MG63 (cell line): ENCODE measurements around the gene NUCKS1. TPM values are rescaled to one million over a fixed set of nuclear protein-coding genes. Genes with fewer than 3 reads are reported as not detected.

Source experiments
- DNase-seq: peaks from one replicate; pipeline ENCODE4 v3.0.0-alpha.2; 2020
- H3K27me3 ChIP-seq: fragments of 250-450 bp; sonication (Bioruptor Pico); 2 replicates; pipeline ENCODE4 v1.5.1; 2020; ENCODE audit warnings: mild to moderate bottlenecking, moderate library complexity
- H3K36me3 ChIP-seq: fragments of 250-450 bp; sonication (Bioruptor Pico); 2 replicates; pipeline ENCODE4 v1.5.1; 2020; ENCODE audit warnings: mild to moderate bottlenecking, moderate library complexity
- H3K4me3 ChIP-seq: fragments of 250-450 bp; sonication (Bioruptor Pico); 2 replicates; pipeline ENCODE4 v1.5.1; 2020; ENCODE audit warnings: mild to moderate bottlenecking, moderate library complexity
- H3K9me3 ChIP-seq: fragments of 250-450 bp; sonication (Bioruptor Pico); 2 replicates; pipeline ENCODE4 v1.5.1; 2020; ENCODE audit warnings: mild to moderate bottlenecking, moderate library complexity
- total RNA-seq: library from RNA; depleted of rRNA; stranded (reverse); fragments of >200 nt; shearing (Covaris generic); gene quantifications from 2 replicates; pipeline ENCODE4 v1.2.3, GENCODE V29; 2014; ENCODE audit warnings: low replicate concordance

The NUCKS1 gene
- total RNA-seq, 1 experiment from 2014 or later = 228 TPM

- DNase-seq = no peak
- Histone ChIP-seq H3K27me3 (no peaks in the 10 kb centered on the region), H3K9me3 (no peaks in the 10 kb centered on the region), H3K36me3 (peaks cover 3% of the 10 kb centered on the region), H3K4me3 (peak overlapping the region; percentile 65)
Measured at GRCh38 chr1:205775717-205776056, 25.7 kb upstream of the NUCKS1 start.

DNA sequence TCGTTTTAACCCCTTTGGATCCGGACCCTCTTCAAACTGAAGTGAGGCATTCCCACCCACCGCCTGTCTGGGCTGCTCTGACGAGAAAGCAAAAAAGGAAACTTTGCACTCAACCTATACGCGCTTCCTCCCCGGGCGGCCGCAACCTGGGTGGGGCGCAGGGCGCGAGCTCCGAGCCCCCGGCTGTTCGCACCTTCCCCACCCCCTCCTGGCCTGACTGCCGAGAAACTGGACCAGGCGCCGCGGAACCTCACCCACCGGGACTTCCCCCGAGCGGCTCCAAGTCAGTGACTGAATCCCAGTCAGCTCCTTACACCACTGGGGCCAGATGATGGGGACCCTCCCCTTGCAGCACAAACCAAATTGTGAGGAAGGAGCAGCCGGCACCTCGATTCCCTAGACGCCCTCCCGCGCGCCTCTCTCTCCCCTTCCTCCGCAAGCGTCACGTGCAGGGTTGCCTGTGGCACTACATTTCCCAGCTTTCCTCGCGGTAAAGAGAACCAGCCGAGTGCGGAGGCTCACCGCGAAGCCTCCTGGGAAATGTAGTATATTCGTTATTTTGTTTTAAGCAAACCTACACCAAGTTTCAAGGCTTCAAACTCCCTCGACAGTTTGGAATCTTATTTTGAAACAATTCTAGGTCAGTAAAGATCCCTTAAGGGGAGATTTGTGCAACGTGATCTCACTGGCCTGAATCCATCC lies 25.2 kb upstream of the NUCKS1 start, which contains the start of gene RAB29:
Gene RAB29, minus strand, starts transcription at position 468 of the 702 bp plus-strand sequence. CDS start 526 bp downstream, outside the sequence.
- Histone ChIP-seq H3K4me3 (peak within 1 kb of the TSS; percentile 65), H3K27me3 (no peaks in the 10 kb centered on the region), H3K36me3 (peaks cover 8% of the 10 kb centered on the region), H3K9me3 (no peaks in the 10 kb centered on the region)
- peak; percentile 87 for DNase-seq

GRCh38 chr1:205774198-205775014 lies 24.4 kb upstream of the NUCKS1 start:
- H3K4me3 ChIP-seq = peak overlapping the region; percentile 65
- H3K9me3 ChIP-seq = no peaks in the 10 kb centered on the region
- DNase-seq = no peak
- H3K27me3 ChIP-seq = no peaks in the 10 kb centered on the region
- peaks cover 16% of the 10 kb centered on the region for H3K36me3 ChIP-seq

GRCh38 chr1:205772607-205773032 lies 22.6 kb upstream of the NUCKS1 start:
- Histone ChIP-seq H3K9me3 (no peaks in the 10 kb centered on the region), H3K27me3 (no peaks in the 10 kb centered on the region), H3K4me3 (no peak overlapping the region), H3K36me3 (peaks cover 20% of the 10 kb centered on the region)
- DNase-seq = no peak

- no peaks in the 10 kb centered on the region for H3K9me3 ChIP-seq
- DNase-seq = no peak
- no peaks in the 10 kb centered on the region for H3K27me3 ChIP-seq
- H3K4me3 ChIP-seq = no peak overlapping the region
- peaks cover 23% of the 10 kb centered on the region for H3K36me3 ChIP-seq
Measured at GRCh38 chr1:205770618-205771017, 20.6 kb upstream of the NUCKS1 start.

- no peak for DNase-seq
- H3K36me3 ChIP-seq = peaks cover 23% of the 10 kb centered on the region
Measured at GRCh38 chr1:205769641-205770365, 19.8 kb upstream of the NUCKS1 start.

GRCh38 chr1:205767248-205767647 lies 17.3 kb upstream of the NUCKS1 start:
- Histone ChIP-seq H3K27me3 (no peaks in the 10 kb centered on the region), H3K36me3 (peaks cover 20% of the 10 kb centered on the region), H3K4me3 (no peak overlapping the region), H3K9me3 (no peaks in the 10 kb centered on the region)
- DNase-seq = no peak

More at GRCh38 chr1:205769641-205770365, 19.8 kb upstream of the NUCKS1 start:
- Histone ChIP-seq H3K4me3 (no peak overlapping the region), H3K9me3 (no peaks in the 10 kb centered on the region), H3K27me3 (no peaks in the 10 kb centered on the region)

DNA sequence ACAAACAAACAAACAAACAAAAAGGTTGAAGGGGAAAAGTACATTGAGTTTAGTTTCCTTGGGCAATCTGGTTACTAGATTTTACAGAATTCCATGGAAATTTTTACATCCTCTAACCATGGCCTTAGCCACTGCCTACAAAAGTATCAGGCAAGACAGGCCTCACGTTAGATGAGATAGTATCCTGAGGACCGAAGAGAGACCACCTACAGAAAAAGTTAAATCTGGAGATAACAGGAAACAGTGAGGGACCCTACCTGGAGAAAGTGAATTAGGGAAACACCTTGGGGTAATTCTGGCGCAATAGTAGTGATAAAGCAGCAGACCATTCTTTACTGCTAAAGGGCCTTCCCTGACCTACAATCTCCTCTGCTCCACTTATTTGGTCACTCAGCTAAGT lies 16.6 kb upstream of the NUCKS1 start:
- Histone ChIP-seq H3K9me3 (no peaks in the 10 kb centered on the region), H3K27me3 (no peaks in the 10 kb centered on the region), H3K4me3 (no peak overlapping the region), H3K36me3 (peaks cover 20% of the 10 kb centered on the region)
- no peak for DNase-seq

- no peak for DNase-seq
- H3K4me3 ChIP-seq = no peak overlapping the region
- H3K36me3 ChIP-seq = peaks cover 20% of the 10 kb centered on the region
Measured at GRCh38 chr1:205766038-205766437, 16.1 kb upstream of the NUCKS1 start.

GRCh38 chr1:205764578-205764977 lies 14.6 kb upstream of the NUCKS1 start:
- H3K36me3 ChIP-seq = peaks cover 9% of the 10 kb centered on the region
- no peak for DNase-seq
- no peaks in the 10 kb centered on the region for H3K27me3 ChIP-seq
- H3K4me3 ChIP-seq = no peak overlapping the region
- H3K9me3 ChIP-seq = 0 out of 2 replicates have a peak, but pooled peaks cover 2% of the 10 kb centered on the region

More at GRCh38 chr1:205766038-205766437, 16.1 kb upstream of the NUCKS1 start:
- Histone ChIP-seq H3K27me3 (no peaks in the 10 kb centered on the region), H3K9me3 (0 out of 2 replicates have a peak, but pooled peaks cover 2% of the 10 kb centered on the region)

DNA sequence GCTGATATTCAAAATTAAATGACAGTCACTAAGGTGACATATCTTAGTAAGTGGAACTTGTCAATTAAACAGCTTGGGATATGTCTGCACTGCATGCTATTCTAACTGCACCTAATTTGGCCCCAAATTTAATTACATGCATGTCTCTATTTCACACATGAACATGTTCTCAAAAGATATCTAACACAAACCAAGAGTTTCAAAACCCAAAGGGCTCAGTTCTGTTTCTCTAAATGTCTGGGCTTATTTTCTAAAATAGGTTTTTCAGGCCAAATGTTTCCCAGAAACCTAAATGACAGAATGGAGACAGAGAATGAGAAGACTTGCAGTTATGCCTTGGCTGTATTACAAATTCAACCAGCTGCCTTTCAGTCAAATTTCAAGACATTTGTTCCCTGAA lies 14.0 kb upstream of the NUCKS1 start:
- no peaks in the 10 kb centered on the region for H3K27me3 ChIP-seq
- H3K36me3 ChIP-seq = peaks cover 3% of the 10 kb centered on the region
- H3K9me3 ChIP-seq = 0 out of 2 replicates have a peak, but pooled peaks cover 2% of the 10 kb centered on the region
- DNase-seq = no peak
- H3K4me3 ChIP-seq = no peak overlapping the region

- H3K36me3 ChIP-seq = no peaks in the 10 kb centered on the region
- no peaks in the 10 kb centered on the region for H3K27me3 ChIP-seq
- no peak overlapping the region for H3K4me3 ChIP-seq
- peaks cover 2% of the 10 kb centered on the region; the same call in 1 of the 2 replicates for H3K9me3 ChIP-seq
- no peak for DNase-seq
Measured at GRCh38 chr1:205760606-205761005, 10.6 kb upstream of the NUCKS1 start.

- no peak for DNase-seq
- peaks cover 2% of the 10 kb centered on the region; the same call in 1 of the 2 replicates for H3K9me3 ChIP-seq
Measured at GRCh38 chr1:205756552-205756951, 6.6 kb upstream of the NUCKS1 start.

GRCh38 chr1:205754857-205755256 lies 4.9 kb upstream of the NUCKS1 start:
- Histone ChIP-seq H3K27me3 (no peaks in the 10 kb centered on the region), H3K4me3 (no peak overlapping the region), H3K9me3 (no peaks in the 10 kb centered on the region; the same call in 1 of the 2 replicates), H3K36me3 (no peaks in the 10 kb centered on the region)
- DNase-seq = no peak

More at GRCh38 chr1:205756552-205756951, 6.6 kb upstream of the NUCKS1 start:
- Histone ChIP-seq H3K4me3 (no peak overlapping the region), H3K27me3 (no peaks in the 10 kb centered on the region), H3K36me3 (no peaks in the 10 kb centered on the region)

DNA sequence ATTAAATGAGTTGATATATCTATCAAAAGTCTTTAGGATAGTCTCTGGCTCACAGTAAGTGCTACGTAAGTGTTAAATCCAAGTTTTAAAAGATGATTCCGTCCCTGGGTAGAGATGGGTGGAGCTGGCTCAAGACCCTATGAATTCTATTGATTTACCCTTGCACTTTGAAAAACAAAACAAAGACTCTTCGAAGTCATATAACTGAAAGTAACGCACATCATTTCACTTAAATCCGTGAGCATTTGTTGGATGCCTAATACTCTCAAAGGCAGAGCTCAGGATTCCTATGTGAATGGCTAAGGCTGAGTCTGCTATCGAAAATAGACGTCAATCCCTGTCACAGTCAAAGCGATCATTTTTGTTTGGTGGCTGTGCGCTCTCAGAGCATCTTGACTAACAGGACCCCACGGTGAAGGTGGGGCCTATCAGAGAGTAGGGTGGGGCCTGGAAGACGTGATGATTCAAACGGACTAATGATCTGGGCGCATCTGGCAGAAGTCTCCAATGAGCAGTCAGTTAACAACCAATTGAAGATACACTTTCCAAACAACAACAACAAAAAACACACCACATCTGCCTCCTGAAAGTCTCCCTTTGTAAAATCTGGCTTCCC lies 1.2 kb upstream of the NUCKS1 start:
- H3K9me3 ChIP-seq = no peaks in the 10 kb centered on the region
- no peak for DNase-seq
- H3K4me3 ChIP-seq = peak overlapping the region; percentile 82; the same call in 1 of the 2 replicates
- H3K36me3 ChIP-seq = peaks cover 31% of the 10 kb centered on the region
- H3K27me3 ChIP-seq = no peaks in the 10 kb centered on the region
